Measurements from ENCODE around the gene DHX35.

DNA sequence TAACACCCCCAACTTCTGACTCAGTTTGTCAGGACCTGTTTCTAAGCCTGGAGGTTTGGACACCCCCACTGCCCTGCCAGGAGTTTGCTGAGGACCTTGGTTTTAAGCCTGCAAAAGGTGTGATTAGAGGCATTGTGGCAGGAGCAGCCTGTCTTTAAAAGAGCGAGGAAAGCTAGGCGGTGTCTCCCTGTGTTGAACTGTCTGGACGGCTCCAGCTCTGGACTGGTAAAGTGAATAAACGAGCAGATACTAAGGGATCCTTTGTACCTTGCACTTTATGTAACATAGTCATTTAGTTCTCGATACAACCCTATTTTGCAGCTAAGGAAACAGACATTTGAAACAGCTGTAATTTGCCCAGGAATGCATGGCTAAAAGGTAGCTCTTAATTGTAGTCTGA is 21.5 kb upstream of the DHX35 start:
- TF ChIP-seq, protein P1, sequence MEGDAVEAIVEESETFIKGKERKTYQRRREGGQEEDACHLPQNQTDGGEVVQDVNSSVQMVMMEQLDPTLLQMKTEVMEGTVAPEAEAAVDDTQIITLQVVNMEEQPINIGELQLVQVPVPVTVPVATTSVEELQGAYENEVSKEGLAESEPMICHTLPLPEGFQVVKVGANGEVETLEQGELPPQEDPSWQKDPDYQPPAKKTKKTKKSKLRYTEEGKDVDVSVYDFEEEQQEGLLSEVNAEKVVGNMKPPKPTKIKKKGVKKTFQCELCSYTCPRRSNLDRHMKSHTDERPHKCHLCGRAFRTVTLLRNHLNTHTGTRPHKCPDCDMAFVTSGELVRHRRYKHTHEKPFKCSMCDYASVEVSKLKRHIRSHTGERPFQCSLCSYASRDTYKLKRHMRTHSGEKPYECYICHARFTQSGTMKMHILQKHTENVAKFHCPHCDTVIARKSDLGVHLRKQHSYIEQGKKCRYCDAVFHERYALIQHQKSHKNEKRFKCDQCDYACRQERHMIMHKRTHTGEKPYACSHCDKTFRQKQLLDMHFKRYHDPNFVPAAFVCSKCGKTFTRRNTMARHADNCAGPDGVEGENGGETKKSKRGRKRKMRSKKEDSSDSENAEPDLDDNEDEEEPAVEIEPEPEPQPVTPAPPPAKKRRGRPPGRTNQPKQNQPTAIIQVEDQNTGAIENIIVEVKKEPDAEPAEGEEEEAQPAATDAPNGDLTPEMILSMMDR (IDR thresholded peaks at IDR 0.05) = no peak
- no peak for TF ChIP-seq POLR2A (IDR thresholded peaks at IDR 0.05)

Data from tibial nerve (tissue), 3 donors.